GM23338 (cell line): ENCODE results near the gene SYT2. TPM values are rescaled to one million over a fixed set of nuclear protein-coding genes. Genes with fewer than 3 reads are reported as not detected.

Source experiments
- ATAC-seq: fragments of 200-7000 bp; cut with Tn5 transposase; 3 replicates; pipeline ENCODE4 v1.9.1; 2020
- DNase-seq: peaks from one replicate; pipeline ENCODE4 v3.0.0-alpha.2; 2015; ENCODE audit warnings: low spot score
- H2AFZ ChIP-seq: fragments of 200-600 bp; sonication (generic); 2 replicates; pipeline ENCODE4 v1.8.0; 2016; ENCODE audit warnings: antibody characterized with exemption, mild to moderate bottlenecking, moderate library complexity
- H3F3A ChIP-seq: fragments of 200-600 bp; sonication (generic); replicated peaks from 2 replicates; pipeline ENCODE4 v1.8.0; 2017; ENCODE audit warnings: antibody characterized with exemption, mixed run types, low read depth
- H3K27ac ChIP-seq: fragments of 200-600 bp; sonication (generic); 2 replicates; pipeline ENCODE4 v1.6.1; 2016; ENCODE audit warnings: low read depth
- H3K27me3 ChIP-seq: fragments of 200-600 bp; sonication (generic); 2 replicates; pipeline ENCODE4 v1.8.0; 2016; ENCODE audit warnings: mild to moderate bottlenecking, mixed run types, moderate library complexity; ENCODE audit not compliant: insufficient read depth
- H3K36me3 ChIP-seq: fragments of 200-600 bp; sonication (generic); 2 replicates; pipeline ENCODE4 v1.8.0; 2016; ENCODE audit warnings: mild to moderate bottlenecking; ENCODE audit not compliant: insufficient read depth
- H3K4me1 ChIP-seq: fragments of 200-600 bp; sonication (generic); 2 replicates; pipeline ENCODE4 v1.8.0; 2016; ENCODE audit warnings: mild to moderate bottlenecking, moderate library complexity; ENCODE audit not compliant: insufficient read depth
- H3K4me2 ChIP-seq: fragments of 200-600 bp; sonication (generic); 2 replicates; pipeline ENCODE4 v1.7.1; 2017; ENCODE audit warnings: mixed run types
- H3K4me3 ChIP-seq: fragments of 200-600 bp; sonication (generic); 2 replicates; pipeline ENCODE4 v1.6.1; 2016; ENCODE audit warnings: mixed run types
- H3K79me2 ChIP-seq: fragments of 200-600 bp; sonication (generic); replicated peaks from 2 replicates; pipeline ENCODE4 v1.8.0; 2017; ENCODE audit warnings: mild to moderate bottlenecking; ENCODE audit not compliant: insufficient read depth
- H3K9me2 ChIP-seq: fragments of 200-600 bp; sonication (generic); 2 replicates; pipeline ENCODE4 v1.8.0; 2017; ENCODE audit not compliant: insufficient read depth
- H4K20me1 ChIP-seq: fragments of 200-600 bp; sonication (generic); replicated peaks from 2 replicates; pipeline ENCODE4 v1.8.0; 2017; ENCODE audit warnings: mild to moderate bottlenecking; ENCODE audit not compliant: insufficient read depth
- H3K27ac Mint-ChIP-seq: 2 replicates; pipeline ENCODE4 v1.8.0; 2020; ENCODE audit warnings: inconsistent platforms, mild to moderate bottlenecking, moderate library complexity, mixed read lengths
- H3K27me3 Mint-ChIP-seq: 3 replicates; pipeline ENCODE4 v1.8.0; 2022; ENCODE audit warnings: low read depth, mild to moderate bottlenecking, moderate library complexity, mixed read lengths, inconsistent platforms; ENCODE audit not compliant: insufficient read depth, poor library complexity
- H3K36me3 Mint-ChIP-seq: 3 replicates; pipeline ENCODE4 v1.8.0; 2021; ENCODE audit warnings: low read depth, mild to moderate bottlenecking, inconsistent platforms, moderate library complexity, mixed read lengths
- H3K4me1 Mint-ChIP-seq: 3 replicates; pipeline ENCODE4 v1.8.0; 2020; ENCODE audit warnings: mild to moderate bottlenecking, inconsistent platforms, mixed read lengths
- H3K4me3 Mint-ChIP-seq: 3 replicates; pipeline ENCODE4 v1.8.0; 2021; ENCODE audit warnings: moderate library complexity, mild to moderate bottlenecking, inconsistent platforms, mixed read lengths
- H3K9me3 Mint-ChIP-seq: 3 replicates; pipeline ENCODE4 v1.8.0; 2020; ENCODE audit warnings: moderate library complexity, mild to moderate bottlenecking, inconsistent platforms, mixed read lengths
- CREB1 ChIP-seq: fragments of 250-450 bp; sonication (Bioruptor Pico); IDR thresholded peaks from 2 replicates; pipeline ENCODE4 v1.5.0; 2020; ENCODE audit warnings: low read depth, mild to moderate bottlenecking, moderate library complexity
- EZH2 ChIP-seq: fragments of 200-600 bp; sonication (generic); IDR thresholded peaks from one replicate; pipeline ENCODE4 v1.8.0; 2017; ENCODE audit warnings: antibody characterized with exemption, mild to moderate bottlenecking, low read depth; ENCODE audit not compliant: unreplicated experiment
- EZH2phosphoT487 ChIP-seq: fragments of 200-600 bp; sonication (generic); IDR thresholded peaks from one replicate; pipeline ENCODE4 v1.8.1; 2018; ENCODE audit warnings: antibody characterized with exemption; ENCODE audit not compliant: unreplicated experiment
- JUNB ChIP-seq: IDR thresholded peaks from one replicate; pipeline ENCODE4 v1.6.1; 2016; ENCODE audit warnings: antibody characterized with exemption; ENCODE audit not compliant: unreplicated experiment
- NANOG ChIP-seq: IDR thresholded peaks from 2 replicates; pipeline ENCODE4 v1.6.1; 2016; ENCODE audit warnings: antibody characterized with exemption, borderline replicate concordance
- POLR2AphosphoS5 ChIP-seq: IDR thresholded peaks from 2 replicates; pipeline ENCODE4 v1.6.1; 2016; ENCODE audit warnings: antibody characterized with exemption, low read depth
- STAT1 ChIP-seq: IDR thresholded peaks from one replicate; pipeline ENCODE4 v1.6.1; 2016; ENCODE audit warnings: antibody characterized with exemption; ENCODE audit not compliant: unreplicated experiment
- ZNF114 ChIP-seq: fragments of 250-450 bp; sonication (Bioruptor Pico); IDR thresholded peaks from 2 replicates; pipeline ENCODE4 v1.5.0; 2020; ENCODE audit warnings: mild to moderate bottlenecking, moderate library complexity
- ZNF331 ChIP-seq: fragments of 250-450 bp; sonication (Bioruptor Pico); IDR thresholded peaks from 2 replicates; pipeline ENCODE4 v1.5.0; 2020; ENCODE audit warnings: low read depth, mild to moderate bottlenecking, moderate library complexity
- polyA plus RNA-seq: library from polyadenylated mRNA; unstranded; fragments of >200 nt; fragmentation: Nextera tagmentation; extraction: Ambion mirVana; gene quantifications from 2 replicates; pipeline ENCODE4 v1.2.1, GENCODE V29; 2016
- total RNA-seq: library from RNA; depleted of rRNA; stranded (reverse); fragments of >200 nt; shearing (Covaris generic); gene quantifications from 2 replicates; pipeline ENCODE4 v1.2.3, GENCODE V29; 2014
- TF ChIP-seq, protein P1 (sequence below): IDR thresholded peaks from 2 replicates; pipeline ENCODE4 v1.6.1; 2016; ENCODE audit warnings: antibody characterized with exemption
- TF ChIP-seq, protein P2 (sequence below): IDR thresholded peaks from one replicate; pipeline ENCODE4 v1.6.1; 2018; ENCODE audit warnings: antibody characterized with exemption; ENCODE audit not compliant: unreplicated experiment
- TF ChIP-seq, protein P3 (sequence below): fragments of 250-450 bp; sonication (Bioruptor Pico); IDR thresholded peaks from 2 replicates; pipeline ENCODE4 v1.5.0; 2020; ENCODE audit warnings: mild to moderate bottlenecking, moderate library complexity
- TF ChIP-seq, protein P4 (sequence below), 2 experiments: fragments of 200-600 bp in 1 of 2; sonication (generic) in 1 of 2; conservative IDR thresholded peaks; 2 replicates each; pipeline versions ENCODE4 v1.5.1 to v1.6.1; 2016 to 2017; ENCODE audit warnings: antibody characterized with exemption in 2 of 2, low read depth in 2 of 2, mild to moderate bottlenecking in 2 of 2, moderate library complexity in 1 of 2

The SYT2 gene
- total and polyA plus RNA-seq, 2 experiments from 2014 or later = 2.4 to 12.5 TPM

DNA sequence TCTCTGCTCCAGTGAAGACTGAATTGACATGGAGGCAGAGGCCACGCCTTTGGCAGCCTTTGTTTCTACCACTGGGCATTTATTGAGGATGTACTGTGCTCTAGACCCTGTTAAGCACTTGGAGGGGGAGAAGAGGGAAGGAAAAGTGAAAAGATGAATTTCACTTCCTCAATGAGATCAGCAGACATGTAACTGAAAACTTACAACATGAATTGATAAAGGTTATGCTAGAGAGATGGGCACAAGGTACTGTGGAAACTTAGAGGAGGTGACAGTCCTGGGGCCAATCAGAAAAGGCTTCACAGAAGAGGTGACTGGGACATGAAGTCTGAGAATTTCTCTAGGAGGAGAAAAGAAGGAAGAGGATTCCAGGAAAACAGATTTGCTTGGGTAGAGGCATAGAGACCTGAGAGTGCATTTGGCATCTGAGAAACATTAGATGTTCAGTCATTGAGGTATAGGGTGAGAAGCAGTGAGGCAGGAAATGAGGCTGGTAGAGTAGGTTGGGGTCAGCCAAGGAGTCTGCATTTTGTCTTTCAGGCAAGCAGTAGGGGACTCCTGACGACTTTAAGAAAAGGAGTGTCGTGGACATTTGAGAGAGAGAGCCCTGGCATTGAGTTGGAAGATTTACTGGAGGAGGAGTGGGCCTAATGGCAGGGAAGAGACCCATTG lies 113.0 kb downstream of the SYT2 start:
- H3K27ac Mint-ChIP-seq = no peak overlapping the region

More for the DNA sequence above, 113.0 kb downstream of the SYT2 start:
- peaks cover 4% of the 10 kb centered on the region for H3K27me3 Mint-ChIP-seq
- Histone ChIP-seq H4K20me1 (no peaks in the 10 kb centered on the region), H3K27me3 (no peaks in the 10 kb centered on the region), H3K4me1 (no peaks in the 10 kb centered on the region), H3F3A (no peaks in the 10 kb centered on the region), H3K4me3 (no peak overlapping the region), H3K9me2 (no peaks in the 10 kb centered on the region; the same call in 1 of the 2 replicates), H2AFZ (no peak overlapping the region), H3K4me2 (no peak overlapping the region), H3K36me3 (no peaks in the 10 kb centered on the region), H3K27ac (no peak overlapping the region), H3K79me2 (no peaks in the 10 kb centered on the region)
- TF ChIP-seq STAT1 (no peak), JUNB (no peak), POLR2AphosphoS5 (no peak), NANOG (no peak), ZNF331 (CRISPR knock-in tag) (no peak), CREB1 (no peak), EZH2 (no peak), EZH2phosphoT487 (no peak), ZNF114 (CRISPR knock-in tag) (no peak)
- TF ChIP-seq, protein P1, sequence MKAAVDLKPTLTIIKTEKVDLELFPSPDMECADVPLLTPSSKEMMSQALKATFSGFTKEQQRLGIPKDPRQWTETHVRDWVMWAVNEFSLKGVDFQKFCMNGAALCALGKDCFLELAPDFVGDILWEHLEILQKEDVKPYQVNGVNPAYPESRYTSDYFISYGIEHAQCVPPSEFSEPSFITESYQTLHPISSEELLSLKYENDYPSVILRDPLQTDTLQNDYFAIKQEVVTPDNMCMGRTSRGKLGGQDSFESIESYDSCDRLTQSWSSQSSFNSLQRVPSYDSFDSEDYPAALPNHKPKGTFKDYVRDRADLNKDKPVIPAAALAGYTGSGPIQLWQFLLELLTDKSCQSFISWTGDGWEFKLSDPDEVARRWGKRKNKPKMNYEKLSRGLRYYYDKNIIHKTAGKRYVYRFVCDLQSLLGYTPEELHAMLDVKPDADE = no peak
- TF ChIP-seq, protein P2, sequence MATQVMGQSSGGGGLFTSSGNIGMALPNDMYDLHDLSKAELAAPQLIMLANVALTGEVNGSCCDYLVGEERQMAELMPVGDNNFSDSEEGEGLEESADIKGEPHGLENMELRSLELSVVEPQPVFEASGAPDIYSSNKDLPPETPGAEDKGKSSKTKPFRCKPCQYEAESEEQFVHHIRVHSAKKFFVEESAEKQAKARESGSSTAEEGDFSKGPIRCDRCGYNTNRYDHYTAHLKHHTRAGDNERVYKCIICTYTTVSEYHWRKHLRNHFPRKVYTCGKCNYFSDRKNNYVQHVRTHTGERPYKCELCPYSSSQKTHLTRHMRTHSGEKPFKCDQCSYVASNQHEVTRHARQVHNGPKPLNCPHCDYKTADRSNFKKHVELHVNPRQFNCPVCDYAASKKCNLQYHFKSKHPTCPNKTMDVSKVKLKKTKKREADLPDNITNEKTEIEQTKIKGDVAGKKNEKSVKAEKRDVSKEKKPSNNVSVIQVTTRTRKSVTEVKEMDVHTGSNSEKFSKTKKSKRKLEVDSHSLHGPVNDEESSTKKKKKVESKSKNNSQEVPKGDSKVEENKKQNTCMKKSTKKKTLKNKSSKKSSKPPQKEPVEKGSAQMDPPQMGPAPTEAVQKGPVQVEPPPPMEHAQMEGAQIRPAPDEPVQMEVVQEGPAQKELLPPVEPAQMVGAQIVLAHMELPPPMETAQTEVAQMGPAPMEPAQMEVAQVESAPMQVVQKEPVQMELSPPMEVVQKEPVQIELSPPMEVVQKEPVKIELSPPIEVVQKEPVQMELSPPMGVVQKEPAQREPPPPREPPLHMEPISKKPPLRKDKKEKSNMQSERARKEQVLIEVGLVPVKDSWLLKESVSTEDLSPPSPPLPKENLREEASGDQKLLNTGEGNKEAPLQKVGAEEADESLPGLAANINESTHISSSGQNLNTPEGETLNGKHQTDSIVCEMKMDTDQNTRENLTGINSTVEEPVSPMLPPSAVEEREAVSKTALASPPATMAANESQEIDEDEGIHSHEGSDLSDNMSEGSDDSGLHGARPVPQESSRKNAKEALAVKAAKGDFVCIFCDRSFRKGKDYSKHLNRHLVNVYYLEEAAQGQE = no peak
- TF ChIP-seq, protein P3, sequence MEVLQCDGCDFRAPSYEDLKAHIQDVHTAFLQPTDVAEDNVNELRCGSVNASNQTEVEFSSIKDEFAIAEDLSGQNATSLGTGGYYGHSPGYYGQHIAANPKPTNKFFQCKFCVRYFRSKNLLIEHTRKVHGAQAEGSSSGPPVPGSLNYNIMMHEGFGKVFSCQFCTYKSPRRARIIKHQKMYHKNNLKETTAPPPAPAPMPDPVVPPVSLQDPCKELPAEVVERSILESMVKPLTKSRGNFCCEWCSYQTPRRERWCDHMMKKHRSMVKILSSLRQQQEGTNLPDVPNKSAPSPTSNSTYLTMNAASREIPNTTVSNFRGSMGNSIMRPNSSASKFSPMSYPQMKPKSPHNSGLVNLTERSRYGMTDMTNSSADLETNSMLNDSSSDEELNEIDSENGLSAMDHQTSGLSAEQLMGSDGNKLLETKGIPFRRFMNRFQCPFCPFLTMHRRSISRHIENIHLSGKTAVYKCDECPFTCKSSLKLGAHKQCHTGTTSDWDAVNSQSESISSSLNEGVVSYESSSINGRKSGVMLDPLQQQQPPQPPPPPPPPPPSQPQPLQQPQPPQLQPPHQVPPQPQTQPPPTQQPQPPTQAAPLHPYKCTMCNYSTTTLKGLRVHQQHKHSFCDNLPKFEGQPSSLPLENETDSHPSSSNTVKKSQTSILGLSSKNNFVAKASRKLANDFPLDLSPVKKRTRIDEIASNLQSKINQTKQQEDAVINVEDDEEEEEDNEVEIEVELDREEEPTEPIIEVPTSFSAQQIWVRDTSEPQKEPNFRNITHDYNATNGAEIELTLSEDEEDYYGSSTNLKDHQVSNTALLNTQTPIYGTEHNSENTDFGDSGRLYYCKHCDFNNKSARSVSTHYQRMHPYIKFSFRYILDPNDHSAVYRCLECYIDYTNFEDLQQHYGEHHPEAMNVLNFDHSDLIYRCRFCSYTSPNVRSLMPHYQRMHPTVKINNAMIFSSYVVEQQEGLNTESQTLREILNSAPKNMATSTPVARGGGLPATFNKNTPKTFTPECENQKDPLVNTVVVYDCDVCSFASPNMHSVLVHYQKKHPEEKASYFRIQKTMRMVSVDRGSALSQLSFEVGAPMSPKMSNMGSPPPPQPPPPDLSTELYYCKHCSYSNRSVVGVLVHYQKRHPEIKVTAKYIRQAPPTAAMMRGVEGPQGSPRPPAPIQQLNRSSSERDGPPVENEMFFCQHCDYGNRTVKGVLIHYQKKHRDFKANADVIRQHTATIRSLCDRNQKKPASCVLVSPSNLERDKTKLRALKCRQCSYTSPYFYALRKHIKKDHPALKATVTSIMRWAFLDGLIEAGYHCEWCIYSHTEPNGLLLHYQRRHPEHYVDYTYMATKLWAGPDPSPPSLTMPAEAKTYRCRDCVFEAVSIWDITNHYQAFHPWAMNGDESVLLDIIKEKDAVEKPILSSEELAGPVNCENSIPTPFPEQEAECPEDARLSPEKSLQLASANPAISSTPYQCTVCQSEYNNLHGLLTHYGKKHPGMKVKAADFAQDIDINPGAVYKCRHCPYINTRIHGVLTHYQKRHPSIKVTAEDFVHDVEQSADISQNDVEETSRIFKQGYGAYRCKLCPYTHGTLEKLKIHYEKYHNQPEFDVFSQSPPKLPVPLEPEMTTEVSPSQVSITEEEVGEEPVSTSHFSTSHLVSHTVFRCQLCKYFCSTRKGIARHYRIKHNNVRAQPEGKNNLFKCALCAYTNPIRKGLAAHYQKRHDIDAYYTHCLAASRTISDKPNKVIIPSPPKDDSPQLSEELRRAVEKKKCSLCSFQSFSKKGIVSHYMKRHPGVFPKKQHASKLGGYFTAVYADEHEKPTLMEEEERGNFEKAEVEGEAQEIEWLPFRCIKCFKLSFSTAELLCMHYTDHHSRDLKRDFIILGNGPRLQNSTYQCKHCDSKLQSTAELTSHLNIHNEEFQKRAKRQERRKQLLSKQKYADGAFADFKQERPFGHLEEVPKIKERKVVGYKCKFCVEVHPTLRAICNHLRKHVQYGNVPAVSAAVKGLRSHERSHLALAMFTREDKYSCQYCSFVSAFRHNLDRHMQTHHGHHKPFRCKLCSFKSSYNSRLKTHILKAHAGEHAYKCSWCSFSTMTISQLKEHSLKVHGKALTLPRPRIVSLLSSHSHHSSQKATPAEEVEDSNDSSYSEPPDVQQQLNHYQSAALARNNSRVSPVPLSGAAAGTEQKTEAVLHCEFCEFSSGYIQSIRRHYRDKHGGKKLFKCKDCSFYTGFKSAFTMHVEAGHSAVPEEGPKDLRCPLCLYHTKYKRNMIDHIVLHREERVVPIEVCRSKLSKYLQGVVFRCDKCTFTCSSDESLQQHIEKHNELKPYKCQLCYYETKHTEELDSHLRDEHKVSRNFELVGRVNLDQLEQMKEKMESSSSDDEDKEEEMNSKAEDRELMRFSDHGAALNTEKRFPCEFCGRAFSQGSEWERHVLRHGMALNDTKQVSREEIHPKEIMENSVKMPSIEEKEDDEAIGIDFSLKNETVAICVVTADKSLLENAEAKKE (CRISPR knock-in tag) = no peak
- TF ChIP-seq, protein P4, sequence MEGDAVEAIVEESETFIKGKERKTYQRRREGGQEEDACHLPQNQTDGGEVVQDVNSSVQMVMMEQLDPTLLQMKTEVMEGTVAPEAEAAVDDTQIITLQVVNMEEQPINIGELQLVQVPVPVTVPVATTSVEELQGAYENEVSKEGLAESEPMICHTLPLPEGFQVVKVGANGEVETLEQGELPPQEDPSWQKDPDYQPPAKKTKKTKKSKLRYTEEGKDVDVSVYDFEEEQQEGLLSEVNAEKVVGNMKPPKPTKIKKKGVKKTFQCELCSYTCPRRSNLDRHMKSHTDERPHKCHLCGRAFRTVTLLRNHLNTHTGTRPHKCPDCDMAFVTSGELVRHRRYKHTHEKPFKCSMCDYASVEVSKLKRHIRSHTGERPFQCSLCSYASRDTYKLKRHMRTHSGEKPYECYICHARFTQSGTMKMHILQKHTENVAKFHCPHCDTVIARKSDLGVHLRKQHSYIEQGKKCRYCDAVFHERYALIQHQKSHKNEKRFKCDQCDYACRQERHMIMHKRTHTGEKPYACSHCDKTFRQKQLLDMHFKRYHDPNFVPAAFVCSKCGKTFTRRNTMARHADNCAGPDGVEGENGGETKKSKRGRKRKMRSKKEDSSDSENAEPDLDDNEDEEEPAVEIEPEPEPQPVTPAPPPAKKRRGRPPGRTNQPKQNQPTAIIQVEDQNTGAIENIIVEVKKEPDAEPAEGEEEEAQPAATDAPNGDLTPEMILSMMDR (conservative IDR thresholded peaks at IDR 0.05; ENCODE audit: low read depth in 2 of 2) = no peak
- DNase-seq (no peak), ATAC-seq (no peak)
- peaks cover 8% of the 10 kb centered on the region; the same call in 2 of the 3 replicates for H3K36me3 Mint-ChIP-seq
- H3K9me3 Mint-ChIP-seq = no peaks in the 10 kb centered on the region
- H3K4me3 Mint-ChIP-seq = no peak overlapping the region
- H3K4me1 Mint-ChIP-seq = no peaks in the 10 kb centered on the region
